GM19193 (cell line): ENCODE measurements around the gene IVL.

Experiments used
- POLR2A ChIP-seq: IDR thresholded peaks from 4 replicates; pipeline ENCODE4 v1.6.1; 2011; ENCODE audit not compliant: insufficient read depth, insufficient read length; ENCODE audit errors: extremely low read depth

Gene IVL, protein sequence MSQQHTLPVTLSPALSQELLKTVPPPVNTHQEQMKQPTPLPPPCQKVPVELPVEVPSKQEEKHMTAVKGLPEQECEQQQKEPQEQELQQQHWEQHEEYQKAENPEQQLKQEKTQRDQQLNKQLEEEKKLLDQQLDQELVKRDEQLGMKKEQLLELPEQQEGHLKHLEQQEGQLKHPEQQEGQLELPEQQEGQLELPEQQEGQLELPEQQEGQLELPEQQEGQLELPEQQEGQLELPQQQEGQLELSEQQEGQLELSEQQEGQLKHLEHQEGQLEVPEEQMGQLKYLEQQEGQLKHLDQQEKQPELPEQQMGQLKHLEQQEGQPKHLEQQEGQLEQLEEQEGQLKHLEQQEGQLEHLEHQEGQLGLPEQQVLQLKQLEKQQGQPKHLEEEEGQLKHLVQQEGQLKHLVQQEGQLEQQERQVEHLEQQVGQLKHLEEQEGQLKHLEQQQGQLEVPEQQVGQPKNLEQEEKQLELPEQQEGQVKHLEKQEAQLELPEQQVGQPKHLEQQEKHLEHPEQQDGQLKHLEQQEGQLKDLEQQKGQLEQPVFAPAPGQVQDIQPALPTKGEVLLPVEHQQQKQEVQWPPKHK

DNA sequence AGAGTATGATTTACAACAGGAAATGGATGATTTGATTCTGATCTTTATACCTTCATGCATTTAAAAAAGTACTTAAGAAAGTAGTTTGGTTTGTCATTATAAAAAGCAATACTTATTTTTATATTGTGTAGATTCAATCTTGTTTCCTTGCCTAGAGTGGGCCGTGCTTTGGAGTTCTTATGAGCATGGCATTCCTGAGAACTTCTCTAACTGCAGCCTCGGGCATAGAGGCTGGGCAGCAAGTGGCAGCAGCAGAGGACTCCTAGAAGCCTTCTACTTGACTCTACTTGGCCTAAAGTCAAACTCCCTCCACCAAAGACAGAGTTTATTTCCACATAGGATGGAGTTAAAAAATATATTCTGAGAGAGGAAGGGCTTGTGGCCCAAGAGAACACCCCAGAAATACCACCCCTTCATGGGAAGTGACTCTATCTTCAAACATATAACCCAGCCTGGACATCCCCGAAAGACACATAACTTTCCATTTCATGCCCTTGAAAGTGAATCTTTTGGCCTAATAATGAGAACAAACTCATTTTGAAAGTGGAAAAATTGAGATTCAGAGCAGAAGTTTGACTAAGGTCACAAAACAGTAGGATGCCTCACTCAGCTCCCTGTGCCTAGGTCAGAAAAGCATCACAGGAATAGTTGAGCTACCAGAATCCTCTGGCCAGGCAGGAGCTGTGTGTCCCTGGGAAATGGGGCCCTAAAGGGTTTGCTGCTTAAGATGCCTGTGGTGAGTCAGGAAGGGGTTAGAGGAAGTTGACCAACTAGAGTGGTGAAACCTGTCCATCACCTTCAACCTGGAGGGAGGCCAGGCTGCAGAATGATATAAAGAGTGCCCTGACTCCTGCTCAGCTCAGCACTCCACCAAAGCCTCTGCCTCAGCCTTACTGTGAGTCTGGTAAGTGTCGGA, at the start of gene IVL:
Gene IVL (plus strand): TSS at position 861 of the 916 bp plus-strand sequence. CDS start 1,252 bp downstream, outside the sequence.
- no peak for TF ChIP-seq POLR2A

DNA sequence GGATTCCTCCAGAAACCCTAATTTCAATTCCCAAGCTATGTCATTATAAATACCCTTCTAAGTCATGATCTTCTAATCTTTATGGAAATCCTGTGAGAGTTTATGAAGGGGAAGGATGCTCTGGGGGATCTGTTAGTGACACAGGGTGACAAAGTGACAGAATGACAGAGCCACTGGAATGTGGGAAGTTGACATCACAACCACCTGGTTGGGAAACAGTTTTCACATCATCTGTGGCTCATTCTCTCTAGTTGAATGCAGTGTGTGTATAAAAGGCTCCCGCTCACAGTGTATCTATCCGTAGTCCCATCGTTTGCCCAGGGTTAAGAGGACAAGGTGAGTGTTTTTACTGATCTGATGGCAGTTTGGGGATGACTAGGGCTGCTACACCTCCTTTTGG, 48.6 kb upstream of the IVL start, which contains the start of gene LCE7A:
Gene LCE7A (plus strand): TSS at position 301 of the 400 bp plus-strand sequence. CDS start 702 bp downstream, outside the sequence.
- no peak for TF ChIP-seq POLR2A

DNA sequence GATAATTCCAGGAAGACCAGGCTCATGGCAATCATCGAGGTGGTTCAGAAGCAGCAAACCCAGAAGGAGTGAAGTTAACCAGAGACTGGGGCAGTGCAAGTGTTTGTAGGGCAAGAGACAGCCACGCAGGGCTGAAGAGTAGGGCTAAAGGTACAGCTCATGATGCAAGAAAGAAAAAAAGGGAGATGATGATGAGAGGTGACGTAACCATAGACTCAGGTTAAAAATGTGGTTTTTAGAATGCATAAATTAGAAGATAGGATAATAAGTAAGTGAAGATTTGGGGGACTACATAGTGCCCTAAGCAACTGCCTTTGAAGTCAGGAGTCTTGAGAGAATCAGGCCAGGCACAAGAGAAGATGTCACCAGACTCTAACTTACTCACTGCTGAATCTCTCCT, 48.2 kb upstream of the IVL start:
- TF ChIP-seq POLR2A, result no peak

DNA sequence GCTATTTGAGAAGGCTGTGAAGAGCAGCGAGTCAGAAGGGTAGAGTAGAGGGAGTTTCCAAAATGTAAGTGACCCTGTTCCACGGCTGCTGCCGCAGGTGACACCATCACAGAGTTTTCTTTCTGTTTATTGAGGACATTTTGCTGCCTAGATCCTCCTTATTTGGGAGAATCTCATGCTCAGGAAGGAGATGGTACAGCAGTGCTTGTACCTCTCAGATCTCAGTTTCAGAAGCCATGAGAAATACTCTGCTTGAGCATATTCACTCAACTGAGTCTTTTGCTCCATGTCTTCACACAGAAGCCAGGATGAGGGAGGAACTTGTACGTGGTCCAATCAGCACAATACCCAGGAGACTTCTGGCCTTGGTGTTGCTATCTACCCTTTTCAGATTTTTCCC, 47.0 kb upstream of the IVL start:
- no peak for TF ChIP-seq POLR2A

DNA sequence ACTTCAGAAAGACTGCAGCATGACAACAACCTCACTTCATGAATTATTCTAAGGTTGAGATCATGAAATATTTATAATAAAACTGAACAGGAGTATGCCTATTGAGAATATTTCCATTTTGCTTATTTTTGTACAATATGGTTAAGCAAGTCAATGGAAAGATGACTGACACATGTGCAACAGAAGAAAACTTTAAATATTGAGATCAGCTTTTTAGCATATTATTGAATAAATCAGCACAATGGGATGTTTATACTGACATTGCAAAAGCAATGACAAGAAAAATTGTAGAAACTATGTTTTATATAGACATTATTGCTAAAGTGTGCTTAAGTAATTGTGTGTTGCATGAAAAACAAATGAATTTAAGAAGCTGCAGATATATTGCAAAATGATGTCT, 43.9 kb upstream of the IVL start:
- no peak for TF ChIP-seq POLR2A

DNA sequence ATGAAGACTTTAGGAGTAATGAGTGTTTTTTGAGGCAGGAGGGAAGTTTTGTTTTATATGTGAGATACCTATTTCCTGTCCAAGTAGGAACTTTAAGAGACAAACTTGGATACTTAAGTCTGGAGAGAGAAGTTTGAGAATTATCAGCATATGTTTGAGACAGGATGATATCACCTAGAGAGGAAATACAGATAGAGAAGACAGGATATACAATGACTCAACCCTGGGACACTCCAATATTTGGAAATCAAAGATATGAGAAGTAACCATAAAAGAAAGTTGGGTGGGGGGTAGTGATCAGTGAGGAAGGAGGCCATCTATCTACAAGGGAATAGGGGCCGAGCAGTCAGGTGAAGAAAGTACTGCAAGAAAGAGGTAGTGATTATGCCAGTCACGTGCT, 42.0 kb upstream of the IVL start:
- no peak for TF ChIP-seq POLR2A

DNA sequence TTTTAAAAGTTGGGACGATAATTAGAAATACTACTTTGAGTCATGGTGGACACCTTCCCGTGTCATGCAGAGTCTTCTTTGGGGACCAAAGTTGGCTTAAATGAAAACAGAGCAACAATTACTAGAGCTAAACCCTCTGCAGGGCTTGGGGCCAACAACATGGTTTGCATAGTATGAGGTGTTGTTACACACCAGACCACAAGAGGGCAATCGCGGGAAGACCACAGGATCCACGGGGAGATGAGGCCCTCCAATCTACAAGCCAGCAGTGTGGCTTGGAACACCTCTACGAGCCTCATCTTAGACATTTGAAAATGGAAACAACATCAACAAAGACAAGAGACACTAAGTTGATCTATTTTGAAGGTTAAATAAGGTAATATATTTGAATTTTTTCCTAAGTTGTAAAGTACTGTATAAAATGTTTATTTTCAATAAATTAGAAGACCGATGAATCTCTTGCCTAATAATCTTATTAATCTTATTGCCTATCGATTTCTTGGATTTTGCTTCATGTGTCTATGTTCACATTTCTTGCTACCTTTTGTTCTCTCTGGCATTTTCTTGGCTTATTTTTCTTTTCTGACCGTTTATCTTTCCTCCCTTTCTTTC, 38.4 kb upstream of the IVL start:
- TF ChIP-seq POLR2A, result no peak

DNA sequence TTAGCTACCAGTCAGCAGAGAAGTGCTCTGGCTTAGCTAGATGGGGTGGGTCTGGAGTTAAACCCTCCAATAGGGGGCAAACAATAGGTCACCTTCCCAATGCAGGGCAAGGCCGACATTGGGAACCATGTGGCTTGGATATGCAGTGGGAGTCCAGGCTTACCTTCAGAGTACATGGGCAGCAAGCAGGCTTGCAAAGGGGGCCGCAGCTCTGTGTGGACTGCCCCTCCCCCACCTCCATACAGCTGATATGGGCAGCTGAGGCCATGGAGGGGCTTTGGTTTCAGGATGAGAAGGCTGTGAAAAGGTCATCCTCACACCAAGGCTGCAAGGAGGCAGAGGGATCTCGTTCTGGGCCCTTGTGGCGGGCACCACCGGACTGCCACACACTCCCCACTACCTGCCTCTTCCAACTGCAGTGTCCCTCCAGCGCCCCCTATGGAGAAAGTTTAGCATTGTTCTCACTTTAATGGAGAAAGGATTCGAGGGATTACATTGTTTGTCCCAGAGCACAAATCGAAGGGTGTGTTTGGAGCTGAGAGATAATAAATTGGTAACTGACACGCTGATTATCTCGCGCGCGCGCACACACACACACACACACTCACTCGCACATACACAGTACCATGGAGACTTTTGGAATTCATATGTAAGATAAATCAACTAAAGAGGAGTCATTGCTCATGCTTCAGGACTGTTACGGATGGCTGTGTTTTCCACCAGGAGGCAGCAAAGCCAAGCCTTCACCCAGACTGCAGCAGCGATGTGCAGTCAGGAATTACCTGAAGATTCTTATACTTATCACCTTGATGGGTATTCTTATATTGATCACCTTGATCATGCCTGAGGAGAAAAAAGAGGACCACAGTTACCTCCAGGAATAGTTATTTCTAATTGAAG, 37.3 kb upstream of the IVL start:
- TF ChIP-seq POLR2A, result no peak

DNA sequence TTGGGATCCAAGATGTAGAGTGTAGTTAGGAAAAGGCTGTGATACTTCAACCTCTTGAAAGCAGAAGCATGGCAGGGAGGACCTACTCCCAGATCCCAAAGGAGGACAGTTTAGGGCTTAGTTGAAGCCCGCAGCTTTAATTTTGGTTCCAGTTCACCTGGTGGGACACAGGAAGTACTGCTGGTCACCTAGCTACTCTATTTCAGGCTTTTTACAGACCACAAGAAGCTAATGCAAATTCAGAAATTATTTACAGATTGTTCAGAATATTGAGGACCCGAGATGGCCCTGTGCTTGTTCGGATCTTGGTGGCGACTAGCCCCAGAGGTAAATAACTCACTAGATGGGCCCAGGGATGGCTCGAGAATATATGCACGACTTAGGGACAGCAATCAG, 36.6 kb upstream of the IVL start:
- no peak for TF ChIP-seq POLR2A

DNA sequence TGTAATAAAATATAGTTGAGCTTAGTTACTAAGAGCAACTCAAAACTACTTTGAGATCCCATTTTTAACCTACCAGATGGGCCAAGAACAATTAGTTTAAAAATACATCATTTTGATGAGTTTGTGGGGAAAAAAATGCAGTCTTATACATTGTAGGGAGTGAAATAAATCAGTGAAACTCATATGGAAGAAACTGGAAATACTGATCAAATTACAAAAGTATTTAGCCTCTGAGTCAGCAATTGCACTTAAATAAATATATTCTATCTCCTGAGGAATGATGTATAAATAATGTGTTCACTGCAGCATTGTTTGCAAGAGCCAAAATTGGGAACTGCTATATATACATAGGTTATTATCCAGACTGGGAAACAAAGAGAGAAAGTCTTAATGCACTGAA, 34.9 kb upstream of the IVL start:
- no peak for TF ChIP-seq POLR2A

DNA sequence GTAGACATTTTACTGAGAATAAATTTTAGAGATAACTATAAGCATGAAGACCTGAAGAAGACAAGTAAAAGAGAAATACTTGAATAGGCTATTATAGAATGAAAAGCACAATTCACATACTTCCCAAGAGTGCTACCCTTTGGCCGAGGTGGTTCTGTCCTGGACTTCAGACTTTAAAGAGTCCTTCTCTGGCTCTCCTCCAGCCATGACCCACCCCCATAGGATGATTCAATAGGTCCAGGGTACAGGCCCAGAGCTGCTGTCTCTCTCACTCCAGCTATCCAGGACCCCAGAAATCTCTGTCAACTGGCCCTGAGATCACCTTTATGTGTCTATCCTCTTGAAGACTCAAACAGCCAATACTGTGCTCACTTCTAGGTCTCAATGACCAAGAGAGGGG, 31.5 kb upstream of the IVL start:
- TF ChIP-seq POLR2A, result no peak

DNA sequence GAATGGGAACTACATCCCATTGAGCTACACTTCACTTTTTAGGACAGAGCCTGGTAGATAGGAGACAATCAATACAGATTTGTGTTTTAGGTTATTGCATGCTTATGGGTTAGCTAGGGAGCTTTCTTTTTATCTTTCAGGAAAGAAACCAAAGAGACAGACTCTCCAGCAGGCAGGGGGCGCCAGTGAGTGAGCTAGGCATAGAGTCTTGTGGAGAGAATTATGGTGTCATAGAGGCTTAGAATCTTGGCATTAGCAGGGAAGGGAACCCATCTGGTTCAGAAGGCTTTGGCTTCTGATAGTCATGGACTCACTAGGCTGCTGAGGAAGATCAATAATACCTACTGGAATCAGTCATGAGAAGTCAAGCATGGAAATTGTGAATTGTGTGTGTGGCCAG, 30.3 kb upstream of the IVL start, which contains the start of gene SMCP:
Gene SMCP (plus strand): TSS at position 281 of the 400 bp plus-strand sequence. CDS start 6,101 bp downstream, outside the sequence.
- TF ChIP-seq POLR2A, result no peak

DNA sequence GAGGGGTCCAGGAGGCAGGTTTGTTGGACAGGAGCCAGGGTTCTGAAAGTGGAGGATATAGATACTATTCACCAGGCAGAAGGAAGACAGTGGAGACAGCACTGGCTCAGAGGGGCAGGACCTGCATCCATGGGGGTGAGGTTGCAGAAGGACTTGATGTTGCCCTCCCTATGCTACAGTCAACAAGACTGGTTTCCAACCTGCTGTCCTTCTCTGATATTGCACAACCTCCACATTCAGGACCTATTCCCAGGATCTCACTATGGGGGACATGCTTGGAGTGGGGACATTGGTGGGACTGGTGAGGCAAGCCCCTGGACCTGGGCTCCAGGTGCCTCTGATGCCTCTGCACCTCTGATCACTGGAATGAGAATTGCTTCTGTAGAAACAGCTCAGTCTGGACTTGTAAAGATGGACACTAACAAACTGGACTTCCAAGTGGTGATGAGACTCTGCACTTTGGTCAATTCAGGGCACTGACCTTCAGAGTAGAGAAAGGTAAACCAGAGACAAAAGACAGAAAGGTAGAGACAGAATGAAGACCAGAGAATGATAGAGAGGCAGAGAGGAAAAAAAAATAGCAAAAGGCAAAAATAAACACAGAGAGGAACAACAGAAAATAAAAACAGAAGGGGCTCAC, 28.7 kb upstream of the IVL start:
- no peak for TF ChIP-seq POLR2A
